Mesenchymal stem cell (in vitro differentiated cells and primary cell): Measurements from ENCODE around the gene DIRAS1.

Experiments
- DNase-seq: peaks from one replicate; pipeline ENCODE4 v3.0.0-alpha.2; 2013
- H2AFZ ChIP-seq: one replicate; pipeline ENCODE4 v1.6.1; 2013; ENCODE audit warnings: low read depth, mild to moderate bottlenecking, control low read depth, inconsistent platforms, low read length, moderate library complexity
- H2AK5ac ChIP-seq: 2 replicates; pipeline ENCODE4 v1.6.1; 2013; ENCODE audit warnings: low read length, moderate library complexity, mild to moderate bottlenecking, inconsistent platforms; ENCODE audit not compliant: severe bottlenecking
- H2BK120ac ChIP-seq: one replicate; pipeline ENCODE4 v1.6.1; 2013; ENCODE audit warnings: low read depth, mild to moderate bottlenecking, inconsistent platforms, low read length, moderate library complexity
- H2BK12ac ChIP-seq, 2 experiments: one replicate each; pipeline ENCODE4 v1.6.1; 2013; ENCODE audit warnings: inconsistent platforms in 2 of 2, low read length in 2 of 2, mild to moderate bottlenecking in 2 of 2, moderate library complexity in 2 of 2, control low read depth in 1 of 2
- H2BK15ac ChIP-seq: one replicate; pipeline ENCODE4 v1.6.1; 2013; ENCODE audit warnings: mild to moderate bottlenecking, low read depth, inconsistent platforms; ENCODE audit not compliant: poor library complexity, severe bottlenecking
- H2BK5ac ChIP-seq: 2 replicates; pipeline ENCODE4 v1.6.1; 2013; ENCODE audit warnings: low read depth, mild to moderate bottlenecking, low read length, control low read depth, inconsistent platforms; ENCODE audit not compliant: poor library complexity, severe bottlenecking
- H3K14ac ChIP-seq, 2 experiments: one replicate each; pipeline ENCODE4 v1.6.1; 2013; ENCODE audit warnings: inconsistent platforms in 2 of 2, low read length in 2 of 2, control low read depth in 1 of 2, mild to moderate bottlenecking in 1 of 2, moderate library complexity in 1 of 2
- H3K18ac ChIP-seq, 2 experiments: one replicate each; pipeline ENCODE4 v1.6.1; 2013; ENCODE audit warnings: inconsistent platforms in 2 of 2, low read length in 2 of 2, control low read depth in 1 of 2, low read depth in 1 of 2, mild to moderate bottlenecking in 1 of 2
- H3K23ac ChIP-seq, 2 experiments: one replicate each; pipeline ENCODE4 v1.6.1; 2013; ENCODE audit warnings: inconsistent platforms in 2 of 2, low read length in 2 of 2, mild to moderate bottlenecking in 2 of 2, moderate library complexity in 2 of 2, control low read depth in 1 of 2
- H3K27ac ChIP-seq: 2 replicates; pipeline ENCODE4 v1.5.1; 2013; ENCODE audit warnings: mild to moderate bottlenecking, moderate library complexity, low read length, control low read depth, inconsistent platforms; ENCODE audit not compliant: poor library complexity, severe bottlenecking
- H3K27me3 ChIP-seq, 2 experiments: 2 replicates each; pipeline versions ENCODE4 v1.6.1 to v1.7.0; 2013; ENCODE audit warnings: low read length in 2 of 2, mild to moderate bottlenecking in 2 of 2, moderate library complexity in 2 of 2, control low read depth in 1 of 2, inconsistent platforms in 1 of 2; ENCODE audit not compliant: control insufficient read depth in 1 of 2, insufficient read depth in 1 of 2
- H3K36me3 ChIP-seq, 2 experiments: 2 replicates each; pipeline versions ENCODE4 v1.6.1 to v1.7.0; 2013; ENCODE audit warnings: low read length in 2 of 2, control low read depth in 1 of 2, inconsistent platforms in 1 of 2, low read depth in 1 of 2, mild to moderate bottlenecking in 1 of 2; ENCODE audit not compliant: insufficient read depth in 2 of 2, control insufficient read depth in 1 of 2
- H3K4ac ChIP-seq, 2 experiments: one replicate each; pipeline ENCODE4 v1.6.1; 2013; ENCODE audit warnings: inconsistent platforms in 2 of 2, low read length in 2 of 2, mild to moderate bottlenecking in 2 of 2, moderate library complexity in 2 of 2, control low read depth in 1 of 2, low read depth in 1 of 2
- H3K4me1 ChIP-seq: 2 replicates; pipeline ENCODE4 v1.6.1; 2013; ENCODE audit warnings: low read depth, low read length, control low read depth; ENCODE audit not compliant: control insufficient read depth, insufficient read depth
- H3K4me2 ChIP-seq: 2 replicates; pipeline ENCODE4 v1.6.1; 2013; ENCODE audit warnings: low read length, mild to moderate bottlenecking, inconsistent platforms; ENCODE audit not compliant: poor library complexity, severe bottlenecking
- H3K4me3 ChIP-seq, 2 experiments: 2 replicates each; pipeline versions ENCODE4 v1.5.1 to v1.7.0; 2013; ENCODE audit warnings: low read length in 2 of 2, mild to moderate bottlenecking in 2 of 2, control low read depth in 1 of 2, low read depth in 1 of 2; ENCODE audit not compliant: insufficient read depth in 1 of 2
- H3K79me1 ChIP-seq: replicated peaks from 2 replicates; pipeline ENCODE4 v1.6.1; 2013; ENCODE audit warnings: mild to moderate bottlenecking, control low read depth, low read length, inconsistent platforms; ENCODE audit not compliant: poor library complexity, severe bottlenecking
- H3K9ac ChIP-seq: 2 replicates; pipeline ENCODE4 v1.7.0; 2013; ENCODE audit warnings: mild to moderate bottlenecking, low read length, moderate library complexity
- H3K9me3 ChIP-seq: 2 replicates; pipeline ENCODE4 v1.7.0; 2013; ENCODE audit warnings: mild to moderate bottlenecking, low read length; ENCODE audit not compliant: control insufficient read depth
- H4K8ac ChIP-seq: one replicate; pipeline ENCODE4 v1.6.1; 2013; ENCODE audit warnings: inconsistent platforms, mild to moderate bottlenecking, low read length, moderate library complexity
- H4K91ac ChIP-seq: one replicate; pipeline ENCODE4 v1.6.1; 2013; ENCODE audit warnings: mild to moderate bottlenecking, low read length, inconsistent platforms
- WGBS: methylation state at CpG from one replicate; pipeline ENCODE4 v1.1.7; 2013; ENCODE audit warnings: mixed read lengths; 5-methylcytosine and 5-hydroxymethylcytosine counted together

The DIRAS1 gene

DNA sequence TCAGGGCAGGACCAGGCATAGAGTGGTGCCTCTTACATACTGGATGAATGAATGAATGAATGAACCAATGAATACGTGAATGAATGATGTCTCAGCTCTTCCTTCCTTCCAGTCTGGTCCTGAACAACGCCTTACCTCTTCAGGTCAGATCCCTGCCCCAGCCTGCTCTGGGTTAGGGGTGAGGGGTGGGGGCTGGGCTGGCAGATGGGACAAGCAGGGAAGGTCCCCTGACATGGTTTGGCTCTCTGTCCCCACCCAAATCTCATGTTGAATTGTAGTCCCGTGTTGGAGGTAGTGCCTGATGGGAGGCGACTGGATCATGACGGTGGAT is 9.3 kb downstream of the DIRAS1 start:
- H3K27ac ChIP-seq, result no peak overlapping the region
- DNase-seq, result no peak
- H3K4me2 ChIP-seq, result no peak overlapping the region
- H4K91ac ChIP-seq, result no peak overlapping the region
- H2AFZ ChIP-seq, result no peak overlapping the region
- no peaks in the 10 kb centered on the region for H3K79me1 ChIP-seq
- no peak overlapping the region for H3K4me3 ChIP-seq
- H3K36me3 ChIP-seq, result peaks cover 0 to 15% of the 10 kb centered on the region in 2 experiments
- no peak overlapping the region for H2AK5ac ChIP-seq
- H2BK5ac ChIP-seq, result no peak overlapping the region
- peak overlapping the region in 1 of 2 experiments; percentile 62 for H3K14ac ChIP-seq
- H2BK12ac ChIP-seq, result peak overlapping the region in 1 of 2 experiments; percentile 23
- peaks cover 8% of the 10 kb centered on the region for H3K9me3 ChIP-seq
- no peak overlapping the region for H3K9ac ChIP-seq
- H3K4me1 ChIP-seq, result no peaks in the 10 kb centered on the region
- 64% methylated on average over 4 of the region's 5 CpGs for WGBS
- no peak overlapping the region for H2BK15ac ChIP-seq
- H3K23ac ChIP-seq, result no peak overlapping the region
- no peak overlapping the region for H3K18ac ChIP-seq
- no peak overlapping the region for H4K8ac ChIP-seq
- no peak overlapping the region for H3K4ac ChIP-seq
- H3K27me3 ChIP-seq, result peaks cover 0 to 4% of the 10 kb centered on the region in 2 experiments
- no peak overlapping the region for H2BK120ac ChIP-seq

DNA sequence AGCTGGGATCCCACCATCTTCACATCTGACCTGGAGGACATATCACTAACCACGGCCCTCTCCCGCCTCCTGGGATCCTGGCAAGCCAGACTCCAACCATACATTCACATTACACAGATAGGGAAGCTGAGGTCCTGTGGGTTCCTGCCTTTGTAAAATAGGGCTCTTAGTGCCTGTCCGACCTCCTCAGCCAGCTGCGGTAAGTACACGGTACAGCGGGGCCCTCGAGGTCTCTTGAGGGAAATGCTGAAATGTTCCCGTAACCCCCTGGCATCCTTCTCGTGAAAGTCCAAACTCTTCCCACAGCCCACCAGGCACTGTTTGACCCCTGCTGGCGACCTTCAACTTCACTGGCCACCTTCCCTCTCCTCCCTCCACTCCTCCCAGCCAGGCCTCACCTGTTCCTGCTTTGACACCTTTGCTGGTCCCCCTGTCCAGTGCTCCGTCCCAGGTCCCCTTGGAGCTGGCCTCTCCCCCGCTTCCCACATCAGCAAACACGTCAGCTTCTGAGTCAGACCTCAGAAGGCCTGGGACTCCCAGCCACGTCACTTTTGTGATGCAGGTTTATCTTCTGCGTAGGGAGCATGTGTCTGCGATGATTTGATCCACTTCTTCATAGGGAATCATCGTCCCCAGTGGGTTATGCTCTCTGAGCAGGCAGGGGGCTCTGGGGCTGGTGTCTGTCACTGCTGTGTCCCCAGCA is 9.8 kb downstream of the DIRAS1 start:
- H4K8ac ChIP-seq, result no peak overlapping the region
- H2AFZ ChIP-seq, result no peak overlapping the region
- no peak overlapping the region for H3K18ac ChIP-seq
- no peak overlapping the region for H2BK5ac ChIP-seq
- no peak overlapping the region for H2BK15ac ChIP-seq
- H4K91ac ChIP-seq, result no peak overlapping the region
- H3K79me1 ChIP-seq, result no peaks in the 10 kb centered on the region
- H2BK120ac ChIP-seq, result no peak overlapping the region
- no peak overlapping the region for H3K27ac ChIP-seq
- no peak overlapping the region for H2BK12ac ChIP-seq
- WGBS, result 61% methylated on average over 17 of the region's 17 CpGs
- H3K9me3 ChIP-seq, result peaks cover 8% of the 10 kb centered on the region
- no peak overlapping the region for H3K4me2 ChIP-seq
- no peak overlapping the region for H3K9ac ChIP-seq
- peaks cover 0 to 10% of the 10 kb centered on the region in 2 experiments for H3K36me3 ChIP-seq
- H3K27me3 ChIP-seq, result peaks cover 0 to 4% of the 10 kb centered on the region in 2 experiments
- H3K14ac ChIP-seq, result peak overlapping the region in 1 of 2 experiments; percentile 64
- H3K23ac ChIP-seq, result no peak overlapping the region
- H3K4me3 ChIP-seq, result no peak overlapping the region
- peak; percentile 86 for DNase-seq
- no peak overlapping the region for H2AK5ac ChIP-seq
- H3K4me1 ChIP-seq, result no peaks in the 10 kb centered on the region
- H3K4ac ChIP-seq, result no peak overlapping the region

DNA sequence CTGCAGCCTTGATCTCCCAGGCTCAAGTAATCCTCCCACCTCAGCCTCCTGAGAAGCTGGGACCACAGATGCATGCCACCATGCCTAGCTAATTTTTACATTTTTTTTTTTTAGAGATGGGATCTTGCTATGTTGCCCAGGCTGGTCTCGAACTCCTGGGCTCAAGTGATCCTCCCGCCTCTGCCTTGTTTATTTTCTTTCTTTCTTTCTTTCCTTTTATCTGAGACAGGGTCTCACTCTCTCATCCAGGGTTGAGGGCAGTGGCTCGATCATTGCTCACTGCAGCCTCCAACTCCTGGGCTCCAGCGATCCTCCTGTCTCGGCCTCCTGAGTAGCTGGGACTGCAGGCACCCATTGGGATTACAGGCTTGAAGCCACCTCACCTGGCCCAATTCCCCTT is 14.9 kb downstream of the DIRAS1 start:
- no peak overlapping the region for H3K4ac ChIP-seq
- peaks cover 6% of the 10 kb centered on the region for H3K4me1 ChIP-seq
- no peak overlapping the region for H3K18ac ChIP-seq
- no peak overlapping the region for H3K23ac ChIP-seq
- H3K9ac ChIP-seq, result no peak overlapping the region
- H2AFZ ChIP-seq, result no peak overlapping the region
- no peak overlapping the region for H4K8ac ChIP-seq
- H2BK12ac ChIP-seq, result no peak overlapping the region
- H2AK5ac ChIP-seq, result no peak overlapping the region
- no peaks in the 10 kb centered on the region for H3K36me3 ChIP-seq
- no peaks in the 10 kb centered on the region for H3K9me3 ChIP-seq
- H2BK15ac ChIP-seq, result no peak overlapping the region
- no peak for DNase-seq
- H3K4me2 ChIP-seq, result no peak overlapping the region
- H3K4me3 ChIP-seq, result no peak overlapping the region
- peaks cover 30 to 38% of the 10 kb centered on the region in 2 experiments for H3K27me3 ChIP-seq
- no peak overlapping the region for H3K14ac ChIP-seq
- WGBS, result 97% methylated on average over 4 of the region's 5 CpGs
- H4K91ac ChIP-seq, result no peak overlapping the region
- H3K79me1 ChIP-seq, result no peaks in the 10 kb centered on the region
- no peak overlapping the region for H2BK5ac ChIP-seq
- H3K27ac ChIP-seq, result no peak overlapping the region
- H2BK120ac ChIP-seq, result no peak overlapping the region

DNA sequence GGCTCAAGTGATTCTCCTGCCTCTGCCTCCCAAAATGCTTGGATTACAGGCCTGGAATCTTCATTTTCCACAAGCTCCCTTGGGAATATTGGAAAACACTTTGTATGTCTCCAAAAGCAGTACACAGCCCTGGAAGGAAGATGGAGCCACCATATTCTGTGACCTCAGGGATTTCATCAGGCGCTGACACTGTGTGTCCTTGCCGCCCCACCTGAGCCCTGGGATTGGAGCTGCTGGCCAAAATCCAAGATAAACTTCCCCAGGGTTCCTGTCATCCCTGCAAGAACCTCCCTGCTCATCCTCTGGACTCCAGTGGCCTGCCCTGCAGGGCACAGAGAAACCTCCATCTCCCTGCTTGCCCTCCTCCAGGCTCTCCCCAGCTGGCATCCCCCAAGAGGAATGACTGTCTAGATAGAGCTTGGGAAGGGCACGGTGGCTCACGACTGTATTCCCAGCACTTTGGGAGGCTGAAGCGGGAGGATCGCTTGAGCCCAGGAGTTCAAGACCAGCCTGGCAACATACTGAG is 17.4 kb downstream of the DIRAS1 start:
- no peak overlapping the region for H3K4me3 ChIP-seq
- no peak overlapping the region for H2AK5ac ChIP-seq
- DNase-seq, result no peak
- no peak overlapping the region for H3K14ac ChIP-seq
- H2BK120ac ChIP-seq, result no peak overlapping the region
- H2BK15ac ChIP-seq, result no peak overlapping the region
- H2BK12ac ChIP-seq, result no peak overlapping the region
- no peaks in the 10 kb centered on the region for H3K9me3 ChIP-seq
- no peak overlapping the region for H3K23ac ChIP-seq
- WGBS, result 78% methylated on average over 6 of the region's 6 CpGs
- peaks cover 50 to 55% of the 10 kb centered on the region in 2 experiments for H3K27me3 ChIP-seq
- no peak overlapping the region for H4K8ac ChIP-seq
- no peak overlapping the region for H3K18ac ChIP-seq
- no peak overlapping the region for H3K9ac ChIP-seq
- H3K4me1 ChIP-seq, result peaks cover 6% of the 10 kb centered on the region
- H3K4me2 ChIP-seq, result no peak overlapping the region
- no peak overlapping the region for H3K27ac ChIP-seq
- H3K36me3 ChIP-seq, result no peaks in the 10 kb centered on the region
- no peak overlapping the region for H3K4ac ChIP-seq
- no peaks in the 10 kb centered on the region for H3K79me1 ChIP-seq
- no peak overlapping the region for H2BK5ac ChIP-seq
- H2AFZ ChIP-seq, result no peak overlapping the region
- no peak overlapping the region for H4K91ac ChIP-seq
